ENCODE measurements around the gene ERCC6.

The ERCC6 gene

DNA sequence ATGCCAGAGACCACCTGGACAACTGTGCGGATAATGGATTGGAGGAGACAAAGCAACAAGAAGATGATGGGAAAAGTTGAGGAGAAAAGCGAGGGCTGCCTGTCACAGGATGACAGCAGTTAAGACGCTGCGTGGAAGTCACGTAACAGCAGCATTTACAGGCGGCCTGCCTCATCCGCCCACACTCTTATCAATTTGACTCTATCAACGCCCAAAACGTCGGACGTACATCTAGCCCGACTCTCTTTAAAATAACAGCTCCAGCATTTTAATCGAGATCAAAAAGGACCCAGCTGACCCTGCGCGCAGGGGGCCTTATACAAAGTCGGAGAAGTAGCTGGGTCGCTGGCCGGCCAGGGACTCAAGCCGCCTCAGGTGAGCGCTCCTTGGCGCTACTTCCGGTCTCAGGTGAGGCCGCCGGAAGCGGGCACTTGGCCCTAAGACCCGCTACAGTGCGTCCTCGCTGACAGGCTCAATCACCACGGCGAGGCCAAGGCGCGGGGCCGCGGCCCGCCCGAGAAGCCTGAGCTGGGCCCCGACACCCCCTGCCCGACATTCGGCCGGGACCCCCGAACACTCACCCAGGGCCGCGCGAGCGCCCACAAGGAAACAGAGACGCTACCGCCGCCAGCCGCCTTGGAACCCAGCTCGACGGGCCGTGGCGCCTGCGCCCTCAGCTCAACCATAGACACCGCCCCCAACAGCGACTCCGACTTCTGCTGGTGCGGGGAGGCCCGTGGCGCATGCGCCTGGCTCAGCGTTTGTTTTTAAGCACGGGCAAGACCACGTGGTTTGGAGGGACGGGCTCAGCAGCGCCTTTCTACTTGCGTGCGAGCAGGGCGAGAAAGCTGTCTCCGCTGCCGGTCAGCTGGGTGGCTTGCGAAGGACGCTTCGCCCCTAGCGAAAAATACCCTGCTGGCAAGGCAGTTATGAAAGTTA is at the start of gene ERCC6:
Gene ERCC6 (minus strand): TSS at position 741 of the 939 bp plus-strand sequence.
- peak; percentile 100 for DNase-seq (ENCODE audit: low spot score)

DNA sequence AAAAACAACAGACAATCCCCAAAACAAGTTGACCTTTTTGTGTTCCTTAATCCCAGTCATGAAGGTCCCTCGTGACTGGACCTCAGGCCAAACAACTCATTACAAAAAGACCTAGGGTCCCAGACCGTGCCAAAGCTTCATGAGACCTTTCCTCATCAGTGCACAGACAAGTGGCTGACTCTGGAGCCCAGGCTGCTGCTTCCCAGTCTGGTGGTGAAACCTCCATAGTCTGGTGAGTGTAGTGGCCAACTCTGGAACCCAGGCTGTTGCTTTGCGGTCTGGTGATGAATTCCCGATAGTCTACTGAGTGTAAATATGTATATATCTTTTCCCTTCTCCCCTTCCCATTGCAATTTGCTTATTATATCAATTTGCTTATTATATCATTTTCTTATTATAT is 49.1 kb upstream of the ERCC6 start:
- DNase-seq (ENCODE audit: low spot score), result no peak

DNA sequence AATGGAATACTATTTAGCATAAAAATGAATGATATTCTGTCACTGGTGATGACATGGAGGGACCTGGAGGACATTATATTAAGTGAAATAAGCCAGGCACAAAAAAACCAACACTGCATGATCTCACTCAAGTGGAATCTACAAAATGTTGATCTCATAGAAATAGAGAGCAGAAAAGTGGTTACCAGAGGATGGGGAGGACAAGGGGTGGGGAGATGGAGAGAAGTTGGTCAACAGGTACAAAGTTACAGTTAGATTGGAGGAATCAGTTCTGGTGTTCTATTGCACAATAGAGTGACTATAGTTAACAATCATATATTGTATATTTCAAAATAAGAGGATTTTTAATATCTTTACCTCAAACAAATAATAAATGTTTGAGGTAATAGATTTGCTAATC is 46.5 kb upstream of the ERCC6 start:
- DNase-seq (ENCODE audit: low spot score), result no peak

DNA sequence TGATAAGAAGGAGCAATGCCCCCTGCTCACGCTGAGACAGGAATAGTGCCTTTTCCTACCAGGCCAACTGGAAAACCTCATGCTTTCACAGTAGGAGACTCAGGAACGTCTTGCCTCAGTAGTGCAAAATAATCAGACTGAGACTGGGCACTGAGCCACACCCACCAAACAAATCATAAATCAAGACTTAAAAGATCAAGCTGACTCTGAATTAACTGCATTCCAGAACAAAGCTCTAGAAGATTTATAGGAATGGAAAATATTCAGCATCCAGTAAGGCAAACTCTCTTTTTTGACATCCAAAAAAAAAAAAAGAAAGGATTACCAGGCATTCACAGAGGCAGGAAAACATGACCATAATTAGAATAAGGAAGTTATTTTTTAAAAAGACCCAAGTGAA is 40.7 kb upstream of the ERCC6 start:
- DNase-seq (ENCODE audit: low spot score), result no peak

DNA sequence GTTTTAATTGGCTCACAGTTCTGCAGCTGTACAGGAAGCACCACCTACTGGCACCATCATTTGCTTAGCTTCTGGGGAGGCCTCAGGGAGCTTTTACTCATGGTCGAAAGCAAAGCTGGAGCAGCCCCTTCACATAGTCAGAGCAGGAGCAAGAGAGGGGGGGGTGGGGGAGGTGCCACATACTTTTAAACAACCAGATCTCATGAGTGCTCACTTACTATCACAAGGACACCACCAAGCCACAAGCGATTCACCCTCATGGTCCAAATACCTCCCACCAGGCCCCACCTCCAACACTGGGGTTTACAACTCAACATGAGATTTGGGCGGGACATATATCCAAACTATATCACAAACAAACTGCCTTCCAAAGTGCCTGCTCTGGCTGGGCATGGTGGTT is 39.5 kb upstream of the ERCC6 start:
- DNase-seq (ENCODE audit: low spot score), result no peak

DNA sequence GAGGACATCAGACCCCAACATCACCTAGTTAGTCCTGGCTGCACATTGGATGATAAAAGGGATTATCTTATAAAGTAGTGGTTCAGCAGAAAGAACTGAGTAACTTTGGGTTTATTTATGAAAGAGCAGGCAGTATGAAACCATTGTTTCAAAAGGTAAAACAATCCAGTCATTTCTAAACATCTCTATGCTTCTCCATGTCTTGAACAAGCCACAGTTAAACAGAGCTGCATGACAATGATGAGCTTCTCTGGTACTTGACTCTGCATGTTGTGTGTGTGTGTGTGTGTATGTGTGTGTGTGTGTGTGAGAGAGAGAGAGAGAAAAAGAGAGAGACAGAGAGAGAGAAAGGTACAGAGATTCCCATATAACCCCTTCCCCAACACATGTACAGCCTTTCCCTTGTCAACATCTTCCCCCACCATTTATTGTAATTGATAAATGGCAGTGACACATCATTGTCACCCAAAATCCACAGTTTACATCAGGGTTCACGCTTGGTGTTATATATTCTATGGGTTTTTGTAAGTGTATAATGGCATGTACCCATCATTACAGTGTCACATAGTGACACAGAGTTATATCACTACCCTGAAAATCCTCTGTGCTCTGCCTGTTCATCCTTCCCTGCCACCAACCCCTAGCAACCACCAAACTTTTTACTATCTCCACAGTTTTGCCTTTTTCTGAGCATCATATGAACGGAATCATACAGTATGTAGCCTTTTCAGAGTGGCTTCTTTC is 38.4 kb upstream of the ERCC6 start:
- DNase-seq (ENCODE audit: low spot score), result no peak

DNA sequence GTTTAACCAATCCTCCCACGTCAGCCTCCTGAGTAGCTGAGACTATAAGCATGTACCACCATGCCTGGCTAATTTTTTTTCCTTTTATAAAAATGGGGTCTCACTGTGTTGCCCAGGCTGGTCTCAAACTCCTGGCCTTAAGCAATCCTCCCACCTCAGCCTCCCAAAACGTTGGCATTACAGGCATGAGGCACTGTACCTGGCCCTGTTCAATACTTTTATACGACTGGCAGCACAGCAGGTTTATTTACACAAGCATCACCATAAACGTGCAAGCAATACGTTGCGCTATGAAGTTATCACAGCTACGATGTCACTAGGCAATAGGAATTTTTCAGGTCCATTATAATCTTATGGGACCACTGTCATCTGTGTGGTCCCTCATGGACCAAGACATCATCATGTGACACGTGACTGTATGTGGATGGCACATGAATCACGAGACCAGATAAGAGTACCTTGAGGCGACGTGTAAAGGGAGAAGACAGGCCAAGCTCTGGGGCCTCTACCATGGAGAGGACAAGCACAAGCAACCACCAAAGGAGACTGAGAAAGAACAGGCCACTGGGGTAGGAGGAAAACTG is 36.7 kb upstream of the ERCC6 start:
- DNase-seq (ENCODE audit: low spot score), result no peak

DNA sequence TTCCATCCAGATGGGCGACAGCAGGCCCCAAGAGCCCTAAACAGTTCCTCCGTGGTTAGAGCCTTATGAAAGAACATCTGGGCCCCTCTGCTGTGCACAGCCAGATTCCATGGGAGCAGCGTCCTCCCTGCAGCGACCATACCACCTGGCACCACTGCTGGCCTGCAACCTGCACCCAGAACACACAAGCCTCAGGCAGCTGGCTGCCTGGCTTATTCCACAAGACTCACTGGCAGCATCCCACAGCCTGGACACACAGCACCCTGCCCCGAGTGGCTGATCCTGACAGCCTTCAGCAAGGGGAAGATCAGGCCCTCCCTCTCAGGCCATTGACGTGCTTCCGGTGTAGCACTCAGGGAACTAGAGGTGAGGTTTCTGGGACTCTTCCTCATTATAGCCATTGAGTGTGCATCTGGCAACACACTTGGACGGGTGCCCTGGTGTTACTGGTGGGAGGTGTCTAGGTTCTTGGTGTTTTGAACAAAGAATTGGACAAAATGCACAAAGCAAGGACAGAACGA is 33.7 kb upstream of the ERCC6 start:
- no peak for DNase-seq (ENCODE audit: low spot score)

DNA sequence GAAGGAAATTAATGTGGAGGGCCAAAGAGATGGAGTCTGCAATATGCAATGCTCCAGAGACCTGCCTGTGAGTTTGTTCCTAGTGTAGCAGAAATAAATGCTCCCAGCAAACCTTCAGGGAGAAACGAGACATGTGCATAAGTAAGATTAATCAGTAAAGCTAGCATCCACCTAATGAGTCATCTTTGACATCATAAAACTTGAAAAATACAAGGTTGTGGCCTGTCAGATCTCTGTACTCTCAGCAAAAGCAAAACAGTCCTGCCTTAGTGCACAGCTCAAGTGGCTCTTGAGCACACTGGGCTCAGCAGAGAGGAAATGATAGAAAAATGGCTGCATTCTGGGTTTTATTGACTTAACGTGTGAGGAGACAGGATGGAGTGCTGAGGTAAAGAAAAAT is 32.5 kb upstream of the ERCC6 start:
- DNase-seq (ENCODE audit: low spot score), result no peak

DNA sequence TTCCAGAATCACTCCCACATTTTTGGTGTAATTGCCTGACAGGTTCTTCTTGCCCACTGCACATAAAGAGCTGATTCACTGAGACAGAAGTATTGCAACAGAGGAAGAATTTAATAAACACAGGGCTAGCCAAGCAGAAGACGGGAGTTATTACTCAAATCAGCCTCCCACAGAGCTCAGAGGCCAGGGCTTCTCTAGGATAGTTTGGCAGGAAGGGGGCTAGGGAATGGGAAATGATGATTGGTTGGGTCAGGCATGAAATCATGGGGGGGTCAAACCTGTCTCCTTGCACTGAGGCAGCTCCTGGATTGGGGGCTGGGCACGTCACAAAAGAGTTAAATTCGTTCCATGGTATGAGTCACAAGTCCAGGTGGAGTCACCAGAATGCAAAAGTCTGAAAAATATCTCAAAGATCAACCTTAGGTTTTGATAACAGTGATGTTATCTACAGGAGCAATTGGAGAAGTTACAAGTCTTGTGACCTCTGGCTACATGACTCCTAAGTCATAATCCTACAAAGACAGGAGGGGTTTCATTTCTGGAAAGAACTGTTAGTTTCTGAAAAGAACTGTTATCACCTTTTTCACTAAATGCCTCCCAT is 30.2 kb upstream of the ERCC6 start:
- no peak for DNase-seq (ENCODE audit: low spot score)

DNA sequence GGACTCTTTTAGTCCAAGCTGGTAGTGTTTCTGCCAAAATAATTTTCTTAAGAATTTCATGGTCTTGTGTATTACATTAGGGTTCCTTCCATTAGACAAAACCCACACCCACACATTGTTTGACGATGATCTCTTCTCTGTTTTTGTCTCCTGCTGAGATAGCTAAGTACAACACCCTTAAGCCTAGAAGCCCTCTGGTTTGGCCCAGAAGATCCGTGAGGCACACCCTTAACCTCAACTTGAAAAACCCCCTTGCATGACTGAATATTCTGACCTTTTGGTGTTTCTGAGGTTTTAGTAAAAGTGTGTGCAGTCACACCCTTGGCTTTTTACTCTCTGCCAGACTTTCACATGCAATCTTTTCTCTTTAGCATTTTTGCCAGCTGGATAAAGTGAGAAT is 29.3 kb upstream of the ERCC6 start:
- no peak for DNase-seq (ENCODE audit: low spot score)

DNA sequence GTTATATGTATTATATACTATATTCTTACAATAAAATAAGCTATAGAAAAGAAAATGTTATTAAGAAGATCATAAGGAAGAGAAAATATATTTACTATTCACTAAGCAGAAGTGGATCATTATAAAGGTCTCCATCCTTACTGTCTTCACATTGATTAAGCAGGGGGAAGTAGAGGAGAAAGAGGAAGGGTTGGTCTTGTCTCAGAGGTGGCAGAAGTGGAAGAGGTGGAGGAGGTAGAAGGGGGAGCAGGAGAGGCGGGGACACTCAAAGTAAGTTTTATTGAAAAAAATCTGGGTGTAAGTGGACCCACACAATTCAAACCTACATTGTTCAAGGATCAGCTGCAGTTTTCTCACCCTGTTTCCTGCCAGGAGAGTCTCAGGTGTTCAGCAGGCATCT is 28.9 kb upstream of the ERCC6 start:
- no peak for DNase-seq (ENCODE audit: low spot score)

DNA sequence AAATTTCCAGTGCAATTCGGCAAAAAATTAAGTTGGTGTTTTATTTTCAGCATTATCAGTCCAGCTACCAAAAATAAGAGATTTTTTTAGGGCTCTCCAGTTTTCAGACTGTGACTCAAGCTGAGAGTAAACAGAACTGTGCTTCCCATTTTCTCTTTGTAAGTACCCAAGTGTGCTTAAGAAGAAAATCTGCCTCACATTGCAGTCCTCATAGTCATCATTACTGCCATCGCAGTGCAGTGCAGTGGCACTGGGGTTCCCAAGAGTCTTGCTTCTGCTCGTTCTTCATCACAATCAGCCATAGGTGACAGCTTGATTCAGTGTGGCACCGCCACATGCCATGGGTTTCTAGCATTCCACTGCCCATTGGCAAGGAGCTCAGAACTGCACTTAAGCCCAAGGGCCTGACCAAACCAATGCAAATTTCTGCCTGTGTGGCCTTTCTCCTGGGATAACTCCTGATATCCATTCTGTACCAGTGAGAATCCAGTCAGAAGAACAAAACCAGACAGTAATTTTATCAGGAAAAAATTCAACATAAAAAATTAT is 25.6 kb upstream of the ERCC6 start:
- no peak for DNase-seq (ENCODE audit: low spot score)

DNA sequence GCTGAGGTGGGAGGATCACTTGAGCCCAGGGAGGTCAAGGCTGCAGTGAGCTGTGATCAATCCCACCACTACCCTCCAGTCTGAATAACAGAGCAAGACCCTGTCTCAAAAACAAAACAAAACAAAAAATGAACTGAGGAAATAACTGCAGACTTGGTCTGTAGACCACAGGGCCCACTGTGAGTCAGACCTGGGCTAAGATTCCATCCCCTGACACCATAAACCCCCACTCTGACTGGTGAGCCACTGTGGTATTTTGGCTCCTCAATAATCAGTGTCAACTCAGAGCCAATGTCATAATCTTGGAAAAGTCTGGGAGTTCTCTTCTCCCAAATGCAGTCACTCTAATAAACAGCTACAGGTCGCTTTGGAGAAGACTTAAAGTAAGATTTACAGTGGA is 24.0 kb upstream of the ERCC6 start:
- no peak for DNase-seq (ENCODE audit: low spot score)

DNA sequence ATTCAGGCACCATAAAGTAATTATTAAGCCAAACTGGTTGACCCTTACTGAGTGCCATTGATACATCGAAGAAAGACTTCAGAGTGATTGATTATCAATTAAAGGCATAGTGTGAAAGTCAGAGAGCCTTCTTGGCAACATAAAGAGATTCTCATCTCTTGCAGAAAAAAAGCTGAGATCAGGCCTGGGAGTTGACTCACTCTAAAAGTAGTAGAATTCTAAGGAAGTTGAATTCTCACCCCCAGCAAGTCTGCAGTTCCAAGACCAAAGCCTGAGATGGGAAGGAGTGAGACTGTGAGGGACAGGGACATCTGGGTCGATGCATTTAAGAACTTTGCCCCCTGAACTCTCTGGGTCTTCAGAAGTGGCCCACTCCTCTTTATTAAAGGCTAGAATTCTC is 21.6 kb upstream of the ERCC6 start:
- no peak for DNase-seq (ENCODE audit: low spot score)

DNA sequence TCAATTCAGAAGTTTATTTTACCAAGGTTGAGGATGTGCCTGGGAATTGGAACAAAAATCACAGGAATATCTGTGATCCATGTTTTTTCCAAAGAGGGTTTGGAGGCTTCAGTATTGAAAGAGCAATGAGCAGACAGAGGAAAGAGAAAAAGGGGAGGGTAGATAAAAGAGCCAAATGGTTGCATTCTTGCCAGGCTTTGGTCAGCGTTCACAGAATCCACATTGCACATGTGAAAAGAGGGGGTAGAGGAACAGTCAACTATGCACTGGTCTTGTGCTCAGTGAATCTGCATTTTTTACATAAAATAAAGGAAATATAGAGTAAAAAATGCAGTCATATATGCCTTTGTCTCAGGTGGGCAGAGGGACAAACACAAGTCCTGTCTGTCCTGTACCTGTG is 20.6 kb upstream of the ERCC6 start:
- DNase-seq (ENCODE audit: low spot score), result no peak

DNA sequence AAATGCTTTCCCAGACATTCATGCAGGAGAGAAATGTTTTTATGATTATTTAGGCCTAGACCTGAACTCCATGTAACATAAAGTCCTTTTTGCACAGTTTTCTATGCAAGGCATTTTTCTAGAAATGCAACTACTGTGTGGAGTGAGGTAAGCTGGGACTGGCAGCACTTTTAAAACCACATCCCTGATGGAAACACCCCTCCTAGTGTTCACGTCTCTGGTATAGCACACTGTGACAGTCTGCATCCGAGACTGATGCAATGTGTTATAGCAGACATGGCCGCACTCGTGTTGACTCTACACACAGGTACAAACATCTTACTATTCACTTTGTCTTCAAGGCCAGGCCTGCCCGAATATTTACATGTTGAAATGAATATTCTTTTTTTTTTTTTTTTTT is 19.3 kb upstream of the ERCC6 start:
- DNase-seq (ENCODE audit: low spot score), result no peak

DNA sequence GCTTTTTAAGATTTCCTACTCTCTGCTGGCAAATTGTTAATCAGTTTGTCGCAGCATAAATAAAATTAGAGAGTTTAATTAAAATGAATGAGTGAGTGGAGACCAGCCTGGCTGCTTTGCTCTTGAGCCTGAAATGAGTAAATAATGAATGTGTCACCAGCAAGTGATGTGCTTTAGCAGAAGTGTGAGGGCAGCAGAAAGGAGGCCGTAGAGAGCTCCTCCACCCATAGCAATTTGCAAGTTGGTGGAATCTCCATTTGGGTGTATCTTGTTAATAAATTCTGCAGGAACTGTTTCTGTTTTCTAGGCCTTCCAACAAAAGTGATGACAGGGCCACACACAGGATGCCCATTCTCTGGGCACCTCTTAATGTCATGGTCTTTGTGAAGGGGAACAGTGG is 18.8 kb upstream of the ERCC6 start:
- no peak for DNase-seq (ENCODE audit: low spot score)

DNA sequence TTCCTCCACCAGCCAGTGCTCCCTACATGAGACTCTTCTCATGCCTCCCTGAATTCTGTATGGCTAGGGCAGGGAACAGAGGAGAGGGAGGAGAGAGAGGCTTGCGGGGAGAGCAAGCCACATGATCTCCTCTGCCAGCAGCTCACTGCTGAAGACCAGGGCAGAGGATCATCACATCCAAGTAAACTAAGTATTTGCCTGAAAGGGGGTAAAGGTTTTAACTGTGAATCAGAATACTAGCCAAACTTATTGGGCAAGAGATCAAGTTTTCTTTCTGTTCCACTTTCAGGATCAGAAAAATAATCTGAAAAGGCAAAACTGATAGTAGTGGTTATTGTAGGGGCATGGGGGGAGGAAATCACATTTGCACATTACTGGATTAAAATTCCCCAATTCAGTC is 17.8 kb upstream of the ERCC6 start:
- no peak for DNase-seq (ENCODE audit: low spot score)

DNA sequence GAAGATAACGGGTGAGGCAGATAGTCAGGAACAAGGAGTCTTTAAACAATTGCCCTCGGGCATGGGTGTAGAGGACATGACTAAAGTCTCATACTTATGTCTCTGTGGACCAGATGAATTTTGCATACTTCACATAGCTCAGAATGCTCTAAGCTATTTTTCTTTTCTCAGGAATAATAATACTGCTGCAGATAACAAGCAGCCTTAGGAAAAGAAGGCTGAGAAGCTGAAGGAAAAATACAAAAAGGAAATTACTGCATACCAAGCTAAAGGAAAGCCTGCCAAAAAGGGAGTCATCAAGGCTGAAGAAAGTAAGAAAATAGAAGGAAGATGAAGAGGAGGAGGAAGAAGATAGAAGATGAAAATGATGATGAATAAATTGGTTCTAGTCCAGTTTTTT is 13.4 kb upstream of the ERCC6 start:
- DNase-seq (ENCODE audit: low spot score), result no peak

DNA sequence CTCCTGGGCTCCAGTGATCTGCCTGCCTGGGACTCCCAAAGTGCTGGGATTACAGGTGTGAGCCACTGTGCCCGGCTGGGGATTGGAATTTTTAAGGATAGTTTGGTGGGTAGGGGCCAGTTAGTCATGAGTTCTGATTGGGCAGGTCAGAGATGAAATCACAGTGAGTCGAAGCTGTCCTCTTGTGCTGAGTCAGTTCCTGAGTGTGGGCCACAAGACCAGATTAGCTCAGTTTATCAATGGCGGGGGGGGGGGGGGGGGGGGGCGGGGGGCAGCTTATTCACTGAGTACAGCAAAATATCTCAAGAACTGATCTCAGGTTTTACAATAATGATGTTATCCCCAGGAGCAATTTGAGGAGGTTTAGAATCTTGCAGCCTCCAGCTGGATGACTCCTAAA is 11.6 kb upstream of the ERCC6 start:
- DNase-seq (ENCODE audit: low spot score), result no peak

Measured in D341Med (cell line).